HT-29 (cell line): Measurements from ENCODE around the gene DDX27. TPM values are rescaled to one million over a fixed set of nuclear protein-coding genes. Genes with fewer than 3 reads are reported as not detected.

ENCODE experiments used
- DNase-seq: peaks from one replicate; pipeline ENCODE4 v3.0.0-alpha.2; 2015; ENCODE audit warnings: low spot score
- total RNA-seq: library from RNA; depleted of rRNA; stranded (reverse); fragments of >200 nt; shearing (Covaris generic); gene quantifications from 2 replicates; pipeline ENCODE4 v1.2.3, GENCODE V29; 2014

The DDX27 gene
- total RNA-seq, 1 experiment from 2014 or later = 75.5 TPM

DNA sequence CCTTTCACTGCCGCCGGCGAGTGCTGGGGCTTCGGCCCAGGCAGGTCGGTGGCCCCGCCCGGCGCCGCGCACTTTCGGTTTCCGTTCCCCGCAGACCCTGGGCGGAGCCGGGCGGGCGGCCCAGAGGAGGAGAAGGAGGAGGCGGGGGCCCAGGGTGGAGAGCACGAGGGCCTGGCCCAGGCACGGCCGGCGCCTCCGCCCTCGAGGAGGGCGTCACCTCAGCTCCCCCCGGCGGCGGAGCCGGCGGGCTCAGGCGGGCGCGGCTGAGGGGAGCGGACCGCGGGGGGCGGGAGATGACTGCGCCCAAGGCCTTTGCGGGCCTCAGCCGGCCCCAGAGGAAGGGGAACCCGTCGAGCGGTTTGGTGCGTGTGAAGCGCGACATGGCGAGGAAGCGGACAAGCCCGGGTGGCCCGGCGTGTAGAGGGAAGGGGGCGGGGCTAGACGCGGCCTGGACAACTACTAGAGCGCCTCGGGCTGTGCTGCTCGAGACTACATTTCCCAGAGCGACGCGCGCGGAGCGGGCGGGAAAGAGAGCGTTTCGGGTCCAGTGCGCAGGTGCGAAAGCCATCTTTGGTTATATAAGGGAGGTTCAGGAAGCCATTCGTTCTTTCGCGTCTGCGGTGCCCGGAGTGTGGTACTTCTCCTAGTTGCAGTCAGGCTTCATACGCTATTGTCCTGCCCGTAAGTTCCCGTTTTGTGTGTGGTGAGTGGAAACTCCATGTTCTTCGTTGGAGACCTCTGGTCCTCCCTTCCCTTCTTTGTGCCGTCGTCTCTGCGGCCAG lies 59.0 kb downstream of the DDX27 start, which contains the start of gene ZNFX1:
Gene ZNFX1, minus strand, starts transcription at position 22 of the 782 bp plus-strand sequence. CDS start 2,218 bp downstream, outside the sequence.
- DNase-seq = peak; percentile 100

GRCh38 chr20:49278818-49279676 lies 59.8 kb downstream of the DDX27 start:
- DNase-seq = no peak

DNA sequence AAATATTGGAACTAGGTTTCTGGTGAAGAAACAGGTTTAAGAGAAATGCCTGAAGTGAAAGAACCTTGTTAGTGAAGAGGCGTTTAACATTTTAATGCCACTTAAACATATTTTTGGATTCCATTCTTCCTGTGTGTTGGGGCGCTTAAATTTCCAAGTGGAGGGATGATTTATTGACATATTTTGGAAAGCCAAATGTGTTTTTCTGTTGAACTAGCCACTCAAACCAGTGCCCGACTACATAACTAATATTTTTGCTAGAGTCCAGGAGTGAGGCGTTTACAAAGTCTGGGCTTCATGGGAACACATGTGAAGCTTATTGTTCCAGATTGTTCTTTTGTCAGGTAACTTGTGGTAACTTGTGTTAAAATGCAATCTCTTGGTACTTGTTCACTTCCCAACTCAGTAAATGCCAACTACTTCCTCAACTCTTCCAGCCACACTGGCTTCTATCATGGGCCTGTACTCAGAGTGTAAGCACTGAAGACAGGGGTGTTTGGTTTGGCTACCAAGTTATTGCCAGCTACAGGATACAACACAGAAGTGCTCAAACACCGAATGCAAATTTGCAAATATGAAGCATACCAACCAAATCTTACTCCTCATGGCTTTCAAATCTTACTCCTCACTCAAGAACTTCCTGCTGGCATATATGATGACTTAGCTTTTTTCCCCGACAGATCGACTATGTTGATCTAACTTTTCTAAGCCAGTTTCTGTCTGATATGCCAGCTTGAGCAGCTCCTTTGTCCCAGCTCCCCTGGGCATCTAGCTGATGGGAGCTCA lies 60.7 kb downstream of the DDX27 start:
- peak; percentile 52 for DNase-seq

DNA sequence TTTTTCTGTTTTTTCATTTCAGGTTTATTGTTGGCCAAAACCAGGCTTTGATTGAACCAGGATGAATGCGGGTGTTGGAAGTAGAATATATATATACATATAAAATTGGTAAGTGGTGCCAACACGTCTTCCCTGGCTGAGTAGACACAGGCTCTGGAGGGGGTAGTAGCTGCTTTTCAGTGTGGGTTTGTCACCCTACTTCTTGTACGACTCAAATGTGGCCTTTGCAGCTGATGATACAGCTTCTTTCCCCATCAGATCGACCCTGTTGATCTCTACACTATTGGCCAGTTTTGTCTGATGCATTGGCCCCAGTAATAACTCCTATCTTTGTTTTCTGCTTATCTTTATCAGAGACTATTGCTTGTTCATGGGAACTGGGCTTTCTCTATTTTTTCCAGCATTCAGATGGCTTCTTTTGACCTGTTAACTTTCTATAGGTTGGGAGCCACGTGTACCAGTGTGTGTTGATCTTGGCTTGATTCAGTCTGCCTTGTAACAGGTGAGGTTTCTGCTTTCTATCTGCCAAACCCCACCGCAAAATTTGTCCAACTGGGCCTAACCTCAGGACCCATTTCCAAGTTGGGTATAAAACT lies 61.3 kb downstream of the DDX27 start:
- no peak for DNase-seq

DNA sequence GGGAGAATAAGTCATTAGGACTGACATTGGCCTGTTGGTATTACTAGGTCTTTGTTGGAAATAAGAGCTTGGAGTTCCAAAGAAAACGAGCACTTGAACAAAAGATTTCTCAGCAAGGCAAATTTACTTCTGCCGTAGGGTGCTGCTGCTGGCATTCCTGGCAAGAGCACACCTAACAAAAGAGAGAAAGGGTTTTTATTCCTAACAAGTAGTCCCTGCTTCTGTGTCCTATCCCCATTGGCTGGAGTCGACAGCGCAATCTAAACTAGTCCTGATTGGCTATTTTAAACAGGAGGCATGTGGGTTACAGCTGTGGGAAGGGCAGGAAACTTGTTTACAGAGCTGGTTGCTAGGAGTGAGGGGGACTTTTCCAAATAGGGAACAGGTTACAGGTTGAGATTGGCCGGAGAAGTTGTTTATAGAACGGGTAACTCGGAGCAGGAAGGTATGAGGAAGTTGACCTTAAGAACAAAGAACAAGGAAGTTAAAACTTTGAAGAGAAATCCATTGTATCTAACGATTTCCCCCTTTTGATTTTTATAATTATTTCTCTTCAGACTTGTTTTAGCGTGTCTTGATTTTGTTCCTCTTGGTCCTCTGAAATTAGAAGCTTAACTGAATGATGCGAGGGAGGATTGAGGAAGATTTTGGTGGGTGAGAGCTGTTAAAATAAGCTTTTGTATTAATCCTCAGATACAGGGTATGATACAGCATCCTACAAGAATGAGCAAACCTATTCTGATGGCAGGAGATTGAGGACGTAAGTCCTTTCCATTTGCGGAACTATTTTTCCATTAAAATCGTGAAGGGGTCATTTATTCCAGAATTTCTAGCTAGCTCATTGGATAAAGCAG lies 62.1 kb downstream of the DDX27 start:
- peak; percentile 90 for DNase-seq

DNA sequence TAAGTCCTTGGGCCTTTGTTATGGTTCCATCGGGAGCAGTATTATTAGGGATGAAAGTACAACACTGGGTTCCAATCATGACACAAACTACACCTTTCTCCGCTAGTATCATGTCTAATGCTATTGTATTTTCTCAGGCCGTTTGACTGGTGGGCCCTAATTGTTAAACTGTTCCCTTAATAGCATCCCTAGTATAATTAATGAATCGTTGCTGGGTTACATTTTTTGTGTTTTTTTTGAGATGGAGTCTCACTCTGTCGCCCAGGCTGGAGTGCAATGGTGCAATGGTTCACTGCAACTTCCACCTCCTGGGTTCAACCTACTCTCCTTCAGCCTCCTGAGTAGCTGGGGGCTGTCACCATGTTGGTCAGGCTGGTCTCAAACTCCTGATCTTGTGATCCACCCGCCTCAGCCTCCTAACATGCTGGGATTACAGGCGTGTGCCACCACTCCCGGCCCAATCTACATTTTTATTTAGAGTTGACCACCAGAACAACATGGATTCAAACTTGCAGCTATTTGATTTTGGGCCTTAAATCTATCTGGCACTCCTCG lies 62.8 kb downstream of the DDX27 start:
- peak; percentile 19 for DNase-seq

DNA sequence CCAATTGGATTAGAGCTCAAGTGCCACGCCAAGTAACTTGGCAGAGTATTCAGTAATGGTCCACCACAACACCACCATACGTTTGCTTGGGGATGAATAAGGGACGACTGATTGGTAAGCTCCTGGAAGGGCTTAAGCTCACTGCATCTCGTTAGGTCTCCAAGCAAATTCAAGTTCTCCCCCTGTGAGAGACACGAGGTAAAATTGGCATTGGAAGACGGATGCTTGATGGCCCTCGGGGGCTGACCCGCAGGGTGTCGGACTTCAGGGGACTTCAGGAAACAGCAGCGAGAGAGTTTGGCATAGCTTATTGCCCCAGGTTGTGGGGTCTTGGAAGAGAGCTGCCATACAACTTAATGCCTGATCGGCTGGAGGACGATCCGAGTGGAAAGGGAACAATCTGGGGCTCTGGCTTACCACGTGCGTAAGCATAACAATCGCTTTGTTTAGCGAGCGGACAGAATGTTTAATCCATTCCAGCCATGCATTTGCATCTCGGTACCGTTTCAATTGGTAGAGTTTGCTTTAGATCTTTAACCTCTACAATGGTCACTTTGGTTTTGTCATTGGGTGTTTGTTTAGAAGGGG lies 63.5 kb downstream of the DDX27 start:
- DNase-seq = peak; percentile 26

- peak; percentile 34 for DNase-seq
Measured at GRCh38 chr20:49283176-49283702, 64.0 kb downstream of the DDX27 start.

- peak; percentile 59 for DNase-seq
Measured at GRCh38 chr20:49283703-49284625, 64.7 kb downstream of the DDX27 start.

- peak; percentile 34 for DNase-seq
Measured at GRCh38 chr20:49284818-49285217, 65.6 kb downstream of the DDX27 start.

DNA sequence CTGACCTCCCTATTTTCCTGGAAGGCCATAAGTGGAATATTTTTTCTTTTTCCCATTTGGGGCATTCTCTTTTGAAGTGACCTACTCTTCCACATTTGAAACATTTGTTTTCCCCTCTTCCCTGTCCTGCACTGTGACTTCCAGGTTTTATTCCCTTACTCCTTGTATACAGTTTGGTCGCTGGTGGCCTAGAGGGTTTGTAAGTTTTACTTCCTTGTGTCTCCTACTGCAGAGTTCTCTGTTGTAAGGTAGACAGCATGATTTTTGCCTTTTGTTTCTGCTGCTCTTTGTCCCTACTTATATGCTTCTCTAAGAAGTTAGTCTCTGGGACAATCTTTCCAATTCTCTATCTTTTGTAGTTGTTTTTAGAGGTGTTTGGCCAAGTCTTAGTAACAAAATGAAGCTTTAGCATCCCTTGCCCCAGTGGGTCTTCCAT lies 66.0 kb downstream of the DDX27 start:
- peak; percentile 39 for DNase-seq

DNA sequence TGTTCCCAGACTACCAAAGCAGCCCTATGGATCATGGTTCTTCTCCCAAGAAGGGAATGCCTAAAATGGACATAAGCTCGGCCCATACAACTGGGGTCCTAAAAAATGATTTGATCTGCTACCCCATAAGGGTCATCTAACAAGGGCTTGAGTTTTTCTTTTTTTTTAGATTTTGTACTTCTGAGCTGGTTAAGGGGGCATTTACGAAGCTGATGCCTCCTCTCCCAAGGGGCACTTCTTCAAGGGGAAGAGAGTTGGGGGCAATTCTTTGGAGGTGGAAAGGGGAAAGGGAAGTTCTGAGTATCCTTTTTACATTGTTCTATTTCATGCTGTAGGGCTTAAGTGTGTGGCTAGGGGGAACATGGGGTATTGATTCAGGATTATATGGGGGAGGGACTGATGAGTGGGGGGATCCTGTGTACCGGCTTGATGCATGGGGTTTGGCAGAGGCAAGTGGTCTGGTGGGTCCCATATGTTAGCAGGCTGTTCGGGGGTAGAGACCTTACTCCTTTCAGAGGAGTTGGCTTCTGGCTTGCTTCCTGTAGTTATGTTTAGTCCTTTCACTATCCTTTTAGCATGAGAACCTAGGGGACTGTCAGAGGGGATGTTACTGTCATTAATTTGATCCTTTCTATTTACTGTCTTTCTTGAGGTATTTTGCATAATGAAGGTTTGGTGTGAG lies 66.7 kb downstream of the DDX27 start:
- no peak for DNase-seq

DNA sequence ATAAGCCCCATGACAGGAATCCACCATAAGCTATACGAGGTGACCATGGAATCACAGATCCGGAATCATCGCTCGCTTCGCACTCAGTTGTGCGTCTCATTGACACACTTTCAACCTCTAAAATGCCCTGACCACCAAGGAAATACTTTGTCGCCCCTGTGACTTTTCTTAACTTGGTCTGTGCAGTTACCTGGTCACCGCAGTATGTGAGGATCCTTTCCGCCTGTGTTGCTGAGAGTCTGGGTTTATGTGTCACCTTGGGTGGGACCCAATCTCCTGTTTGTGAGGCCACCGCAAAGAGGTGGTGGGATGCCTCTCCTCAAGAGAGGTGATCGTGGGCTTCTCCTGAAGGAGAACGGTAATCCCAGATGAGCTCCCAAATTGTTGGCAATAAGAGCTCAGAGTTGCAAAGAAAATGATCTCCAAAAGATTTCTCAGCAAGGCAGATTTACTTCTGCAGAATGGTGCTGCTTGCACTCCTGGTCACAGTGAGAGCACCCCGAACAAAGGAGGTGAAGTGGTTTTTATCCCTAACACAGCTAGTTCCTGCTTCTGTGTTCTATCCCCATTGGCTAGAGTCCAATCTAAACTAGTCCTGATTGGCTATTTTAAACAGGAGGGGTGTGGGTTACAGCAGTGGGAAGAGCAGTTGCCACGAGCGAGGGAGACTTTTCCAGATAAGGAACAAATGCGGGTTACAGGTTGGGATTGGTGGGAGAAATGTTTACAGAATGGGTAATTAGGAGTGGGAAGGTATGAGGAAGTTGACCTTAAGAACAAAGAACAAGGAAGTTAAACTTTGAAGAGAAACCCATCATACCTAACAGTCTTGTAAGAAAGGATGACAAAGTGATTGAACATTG lies 67.7 kb downstream of the DDX27 start:
- DNase-seq = peak; percentile 97

DNA sequence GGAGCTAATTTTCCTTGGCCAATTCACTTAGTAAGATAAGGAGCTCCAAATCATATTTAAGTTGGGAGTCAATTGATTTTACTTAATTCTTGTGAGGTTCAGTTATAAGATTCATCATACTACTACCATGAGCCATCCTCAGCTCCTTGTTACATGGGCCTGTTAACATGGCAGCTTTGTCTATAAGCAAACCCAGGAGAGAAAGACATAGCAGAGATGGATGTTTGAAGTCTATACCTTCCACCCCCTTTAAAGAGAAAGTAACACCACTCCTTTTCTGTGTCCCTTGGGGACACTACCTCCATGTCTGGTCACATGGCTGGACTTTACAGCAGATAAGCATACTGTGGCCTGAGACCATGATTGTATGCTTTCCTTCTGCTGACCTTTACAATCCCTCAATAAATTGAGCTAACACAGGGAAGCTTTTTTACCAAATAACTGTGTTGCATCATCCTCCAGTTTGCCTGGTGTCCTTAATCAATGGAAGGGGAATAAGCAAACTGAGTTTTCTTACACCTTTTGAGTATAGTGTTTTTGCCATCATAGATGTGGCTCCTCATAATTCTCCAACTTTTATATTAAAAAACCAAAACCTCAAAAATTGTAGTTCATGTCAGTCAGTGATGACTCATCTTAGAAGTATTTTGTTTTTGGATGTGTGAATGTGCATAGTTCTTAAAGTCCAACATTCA lies 68.5 kb downstream of the DDX27 start:
- no peak for DNase-seq

DNA sequence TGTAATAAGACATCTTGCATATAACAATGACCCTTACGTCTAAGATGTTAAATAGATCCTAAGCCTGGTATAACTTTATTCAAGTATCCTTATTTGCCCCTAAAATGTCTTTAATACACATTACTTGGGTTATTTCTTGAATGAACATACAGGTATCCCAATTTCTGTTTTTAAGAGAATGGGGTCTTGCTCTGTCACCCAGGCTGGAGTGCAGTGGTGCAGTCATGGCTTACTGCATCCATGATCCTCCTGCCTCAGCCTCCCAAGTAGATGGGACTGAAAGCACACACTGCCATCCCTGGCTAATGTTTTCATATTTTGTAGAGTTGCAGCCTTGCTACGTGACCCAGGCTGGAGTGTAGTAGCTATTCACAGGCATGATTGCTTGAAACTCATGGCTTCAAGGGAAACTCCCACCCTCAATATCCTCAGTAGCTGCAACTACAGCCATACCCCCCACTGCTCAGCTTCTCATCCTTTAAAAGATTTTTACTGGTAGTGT lies 69.1 kb downstream of the DDX27 start:
- peak; percentile 63 for DNase-seq
